ENCODE results near the gene BORCS5. TPM values are rescaled to one million over a fixed set of nuclear protein-coding genes. Genes with fewer than 3 reads are reported as not detected.

BORCS5 gene
- total RNA-seq, 1 donor from 2014 or later: 17.4 TPM

- TF ChIP-seq POLR2A (IDR thresholded peaks at IDR 0.05): no peak
- no peak for TF ChIP-seq CTCF (IDR thresholded peaks at IDR 0.05)
- no peak for TF ChIP-seq POLR2AphosphoS5 (IDR thresholded peaks at IDR 0.05; ENCODE audit: insufficient read depth in 1 of 2, low read depth in 1 of 2)
- peaks cover 15% of the 10 kb centered on the region for H3K4me1 ChIP-seq
- no peaks in the 10 kb centered on the region for H3K27me3 ChIP-seq
- H3K36me3 ChIP-seq: no peaks in the 10 kb centered on the region
- no peak for DNase-seq (ENCODE audit: extremely low spot score in 2 of 2)
- intact Hi-C loops (cut with DNase I): loop anchor here (10.0 kb wide), 1 partner anchor 172 kb away; the partner anchor contains the start of gene DUSP16
- no peak overlapping the region for H3K4me3 ChIP-seq
- no peaks in the 10 kb centered on the region for H3K9me3 ChIP-seq
- H3K27ac ChIP-seq: no peak overlapping the region
These were observed 36.3 kb downstream of the BORCS5 start for GRCh38 chr12:12393171-12393570.

- Histone ChIP-seq H3K27me3 (no peaks in the 10 kb centered on the region), H3K9me3 (no peaks in the 10 kb centered on the region), H3K36me3 (no peaks in the 10 kb centered on the region), H3K4me3 (no peak overlapping the region), H3K27ac (peak overlapping the region; percentile 83), H3K4me1 (peaks cover 37% of the 10 kb centered on the region)
- no peak for DNase-seq (ENCODE audit: extremely low spot score in 2 of 2)
- no peak for TF ChIP-seq POLR2AphosphoS5 (IDR thresholded peaks at IDR 0.05; ENCODE audit: insufficient read depth in 1 of 2, low read depth in 1 of 2)
- TF ChIP-seq POLR2A (IDR thresholded peaks at IDR 0.05): no peak
- no peak for TF ChIP-seq CTCF (IDR thresholded peaks at IDR 0.05)
- intact Hi-C loops (cut with DNase I): loop anchor here (10.0 kb wide), 1 partner anchor 168 kb away; the partner anchor contains the start of gene DUSP16
These were observed 39.8 kb downstream of the BORCS5 start for GRCh38 chr12:12396694-12397093.

GRCh38 chr12:12397184-12397583, 40.3 kb downstream of the BORCS5 start:
- Histone ChIP-seq H3K4me3 (no peak overlapping the region), H3K36me3 (no peaks in the 10 kb centered on the region), H3K9me3 (no peaks in the 10 kb centered on the region), H3K27ac (peak overlapping the region; percentile 83), H3K27me3 (no peaks in the 10 kb centered on the region), H3K4me1 (peaks cover 37% of the 10 kb centered on the region)
- no peak for DNase-seq (ENCODE audit: extremely low spot score in 2 of 2)
- no peak for TF ChIP-seq POLR2A (IDR thresholded peaks at IDR 0.05)
- TF ChIP-seq POLR2AphosphoS5 (IDR thresholded peaks at IDR 0.05; ENCODE audit: insufficient read depth in 1 of 2, low read depth in 1 of 2): no peak
- TF ChIP-seq CTCF (IDR thresholded peaks at IDR 0.05): no peak
- intact Hi-C loops (cut with DNase I): loop anchor here (10.0 kb wide), 1 partner anchor 168 kb away; the partner anchor contains the start of gene DUSP16

- intact Hi-C loops (cut with DNase I): loop anchor here (10.0 kb wide), 1 partner anchor 167 kb away; the partner anchor contains the start of gene DUSP16
- H3K36me3 ChIP-seq: no peaks in the 10 kb centered on the region
- H3K4me3 ChIP-seq: no peak overlapping the region
- peaks cover 37% of the 10 kb centered on the region for H3K4me1 ChIP-seq
- no peaks in the 10 kb centered on the region for H3K27me3 ChIP-seq
- H3K27ac ChIP-seq: peak overlapping the region; percentile 83
- DNase-seq (ENCODE audit: extremely low spot score in 2 of 2): peak in 1 of 2 donors; percentile 95
- no peaks in the 10 kb centered on the region for H3K9me3 ChIP-seq
- TF ChIP-seq POLR2AphosphoS5 (IDR thresholded peaks at IDR 0.05; ENCODE audit: insufficient read depth in 1 of 2, low read depth in 1 of 2): peak; percentile 61 to 80
- TF ChIP-seq CTCF (IDR thresholded peaks at IDR 0.05): peak in 1 of 3 experiments; percentile 25
- TF ChIP-seq POLR2A (IDR thresholded peaks at IDR 0.05): no peak
These were observed 41.4 kb downstream of the BORCS5 start for GRCh38 chr12:12398026-12398859.

GRCh38 chr12:12399161-12399560, 42.3 kb downstream of the BORCS5 start:
- Histone ChIP-seq H3K27ac (peak overlapping the region; percentile 83), H3K4me1 (peaks cover 37% of the 10 kb centered on the region), H3K4me3 (no peak overlapping the region), H3K36me3 (no peaks in the 10 kb centered on the region), H3K27me3 (no peaks in the 10 kb centered on the region), H3K9me3 (no peaks in the 10 kb centered on the region)
- intact Hi-C loops (cut with DNase I): loop anchor here (10.0 kb wide), 1 partner anchor 166 kb away; the partner anchor contains the start of gene DUSP16
- TF ChIP-seq POLR2AphosphoS5 (IDR thresholded peaks at IDR 0.05; ENCODE audit: insufficient read depth in 1 of 2, low read depth in 1 of 2) (no peak), POLR2A (IDR thresholded peaks at IDR 0.05) (no peak), CTCF (IDR thresholded peaks at IDR 0.05) (no peak)
- no peak for DNase-seq (ENCODE audit: extremely low spot score in 2 of 2)
